ENCODE results near the gene TMEM88. TPM values are rescaled to one million over a fixed set of nuclear protein-coding genes. Genes with fewer than 3 reads are reported as not detected.

Gene TMEM88
- total and polyA plus RNA-seq, 2 of the 13 experiments (the other 11 are each of a cell fraction or from before 2014, with no cell fraction given) = 0.31 to 0.66 TPM

- TF ChIP-seq ZNF180 (CRISPR knock-in tag; IDR thresholded peaks at IDR 0.05; ENCODE audit: borderline replicate concordance, low read depth) (no peak), CEBPB (IDR thresholded peaks at IDR 0.05; ENCODE audit: borderline replicate concordance, low read depth, low read length) (no peak)
Measured at GRCh38 chr17:7856011-7856810, 1.3 kb downstream of the TMEM88 start (continued).

- Histone ChIP-seq H4K20me1 (ENCODE audit: insufficient read depth, low read length) (no peaks in the 10 kb centered on the region), H3K9me3 (ENCODE audit: low read length) (no peaks in the 10 kb centered on the region), H3K27me3 (ENCODE audit: control insufficient read depth in 1 of 2, insufficient read depth in 2 of 2, low read length in 2 of 2) (no peaks in the 10 kb centered on the region; a peak in 1 of 5 replicates), H3K79me2 (ENCODE audit: insufficient read depth, low read length) (peaks cover 8% of the 10 kb centered on the region), H3K9ac (ENCODE audit: insufficient read depth, low read depth, low read length) (peak within 1 kb of the TSS; percentile 80), H3K27ac (ENCODE audit: extremely low read length, insufficient read depth, low read length) (peak within 1 kb of the TSS; percentile 94), H3K36me3 (replicated peaks in 1 of 2; ENCODE audit: control insufficient read depth in 1 of 2, insufficient read depth in 2 of 2, low read length in 2 of 2) (peaks cover 5 to 11% of the 10 kb centered on the region in 2 experiments; a peak in 3 of 5 replicates), H3K4me3 (replicated peaks in 1 of 3; ENCODE audit: insufficient read depth in 1 of 3, low read depth in 2 of 3, low read length in 3 of 3) (peak within 1 kb of the TSS; percentile 70 to 83 (median 83)), H3K4me1 (ENCODE audit: insufficient read depth, low read length) (peaks cover 48% of the 10 kb centered on the region), H3K4me2 (ENCODE audit: low read depth, low read length) (peak within 1 kb of the TSS; percentile 98), H2AFZ (ENCODE audit: low read length) (peak within 1 kb of the TSS; percentile 88)
- DNase-seq (ENCODE audit: low spot score) = peak; percentile 99
- peak; percentile 90 for ATAC-seq
- intact Hi-C loops (cut with micrococcal nuclease; ENCODE audit: unreplicated experiment) (loop anchor here (2.0 kb wide), 1 partner anchor 20 kb away; no protein-coding TSS in a partner anchor), in situ Hi-C loops (cut with HindIII; ENCODE audit: extremely low pct_ligation_motif_present, low pct_unique_long_range_greater_than_20kb) (loop anchor here (5.0 kb wide), 1 partner anchor 40 kb away; no protein-coding TSS in a partner anchor)
- POLR2A ChIA-PET = interaction anchor here (0.6 to 3.1 kb wide), 20 partner anchors 11 to 563 kb away, joined by 3 to 104 read pairs (median 5); partner anchors contain the start of genes CHD3, CNTROB, KDM6B and RNF227
- WGBS (ENCODE audit: low lambda C conversion rate) = under 1% methylated on average over 27 of the region's 64 CpGs
- CTCF ChIA-PET (ENCODE audit: low intra/inter-chr PET ratio, low total read pairs) = interaction anchor here (2.0 to 3.3 kb wide), 2 partner anchors 34 to 40 kb away, joined by 9 read pairs; no protein-coding TSS in a partner anchor
- BruUV-seq (replicated peaks) = TSS peak; percentile 89
- FAIRE-seq = peak; percentile 99
- TF ChIP-seq ZNF598 (CRISPR knock-in tag; IDR thresholded peaks at IDR 0.05; ENCODE audit: borderline replicate concordance) (peak; percentile 44; the same call in 1 of the 2 replicates), ZNF256 (CRISPR knock-in tag; conservative IDR thresholded peaks at IDR 0.05) (0 out of 2 replicates have a peak, but pooled peaks have one; percentile 76), NFYB (CRISPR knock-in tag; IDR thresholded peaks at IDR 0.05) (no peak), MLX (CRISPR knock-in tag; IDR thresholded peaks at IDR 0.05) (no peak), ZHX1 (CRISPR knock-in tag; IDR thresholded peaks at IDR 0.05; ENCODE audit: low read depth) (peak; percentile 24; the same call in 1 of the 2 replicates), FLYWCH1 (CRISPR knock-in tag; IDR thresholded peaks at IDR 0.05) (no peak), SPEN (CRISPR knock-in tag; IDR thresholded peaks at IDR 0.05; ENCODE audit: low read depth) (peak; percentile 93), SALL2 (CRISPR knock-in tag; IDR thresholded peaks at IDR 0.05) (peak; percentile 68; the same call in 1 of the 2 replicates), CBFB (CRISPR knock-in tag; IDR thresholded peaks at IDR 0.05) (peak; percentile 39; the same call in 1 of the 2 replicates), SMARCE1 (IDR thresholded peaks at IDR 0.05; ENCODE audit: borderline replicate concordance) (no peak), TAF1 (CRISPR knock-in tag; IDR thresholded peaks at IDR 0.05) (peak; percentile 59), GFI1 (CRISPR knock-in tag; IDR thresholded peaks at IDR 0.05; ENCODE audit: borderline replicate concordance) (no peak), MYC (CRISPR knock-in tag; IDR thresholded peaks at IDR 0.05; ENCODE audit: borderline replicate concordance) (peak; percentile 79), RBAK (CRISPR knock-in tag; IDR thresholded peaks at IDR 0.05) (0 out of 2 replicates have a peak, but pooled peaks have one; percentile 73), GABPB1 (CRISPR knock-in tag; IDR thresholded peaks at IDR 0.05) (peak; percentile 91), ELF3 (CRISPR knock-in tag; IDR thresholded peaks at IDR 0.05) (peak; percentile 68)
Measured at GRCh38 chr17:7856811-7857712, 2.2 kb downstream of the TMEM88 start, which contains the start of gene NAA38. Gene NAA38, minus strand, starts transcription at chr17:7857559. Its CDS starts 96 bp downstream, at chr17:7857463.

All from HepG2 (cell line).